Myocyte (in vitro differentiated cells): ENCODE results near the gene OR6C76. TPM values are rescaled to one million over a fixed set of nuclear protein-coding genes. Genes with fewer than 3 reads are reported as not detected.

Experiments used
- DNase-seq: peaks from one replicate; pipeline ENCODE4 v3.0.0-alpha.2; 2012; ENCODE audit warnings: low read depth
- total RNA-seq: library from RNA; depleted of rRNA; stranded (reverse); fragments of >200 nt; gene quantifications from 2 replicates; pipeline ENCODE4 v1.2.3, GENCODE V29; 2014

The OR6C76 gene
- total RNA-seq, 1 donor from 2014 or later = not detected

GRCh38 chr12:55467836-55468235, 41.8 kb downstream of the OR6C76 start:
- no peak for DNase-seq

- DNase-seq = no peak
Observed at GRCh38 chr12:55469291-55469690, 43.2 kb downstream of the OR6C76 start.

- DNase-seq = no peak
Observed at GRCh38 chr12:55470088-55470829, 44.2 kb downstream of the OR6C76 start, which contains the start of gene OR6C70. Gene OR6C70, minus strand, starts transcription at chr12:55470138. Its CDS starts 0 bp downstream, at chr12:55470138.

GRCh38 chr12:55472264-55472663, 46.2 kb downstream of the OR6C76 start:
- DNase-seq = no peak

Other genes with a start within 250 kb of the OR6C76 start
- not detected in 2 replicates for gene OR10A7, start 205.2 kb upstream of the OR6C76 start, total RNA-seq
- gene OR6C74, start 181.6 kb upstream of the OR6C76 start, total RNA-seq = not detected in 2 replicates
- gene OR6C6, start 129.7 kb upstream of the OR6C76 start, total RNA-seq = not detected in 2 replicates
- gene OR6C1, start 111.9 kb upstream of the OR6C76 start, total RNA-seq = not detected in 2 replicates
- not detected in 2 replicates for gene OR6C3, start 95.5 kb upstream of the OR6C76 start, total RNA-seq
- gene OR6C75, start 63.3 kb upstream of the OR6C76 start, total RNA-seq = not detected in 2 replicates
- gene OR6C65, start 25.7 kb upstream of the OR6C76 start, total RNA-seq = not detected in 2 replicates
- not detected in 2 replicates for gene OR6C2, start 17.8 kb downstream of the OR6C76 start, total RNA-seq
- not detected in 2 replicates for gene OR6C70, start 43.9 kb downstream of the OR6C76 start, total RNA-seq
- gene OR6C68, start 66.1 kb downstream of the OR6C76 start, total RNA-seq = not detected in 2 replicates
- gene OR6C4, start 123.3 kb downstream of the OR6C76 start, total RNA-seq = not detected in 2 replicates
- gene OR2AP1, start 146.2 kb downstream of the OR6C76 start, total RNA-seq = not detected in 2 replicates
- not detected in 2 replicates for gene OR10P1, start 210.6 kb downstream of the OR6C76 start, total RNA-seq